Stimulated activated effector memory CD8-positive, alpha-beta T cell treated with anti-CD3 and anti-CD28 coated beads, Interleukin-12 subunit alpha, Interleukin-12 subunit beta, amount 100 ng/mL, for 72 hours (primary cell): ENCODE results near the gene RNF39.
A peak's percentile ranks its signal among the peaks of the same experiment; 100 is the strongest.
"Not testable (repeated sequence)": the region's sequence is repeated elsewhere in the genome, so short reads cannot be mapped to it uniquely, and the experiment has no call there.

ENCODE experiments used
- ATAC-seq: fragments of 150-1000 bp; cut with Tn5 transposase; 2 replicates; pipeline ENCODE4 v1.10.0; 2021
- DNase-seq, 2 donors: peaks; one replicate each; pipeline ENCODE4 v3.0.0; 2021 to 2022; ENCODE audit warnings: low spot score in 2 of 2
- H3K27ac Mint-ChIP-seq: one replicate; pipeline ENCODE4 v1.8.0; 2022; ENCODE audit warnings: mild to moderate bottlenecking, mixed read lengths
- H3K36me3 Mint-ChIP-seq: one replicate; pipeline ENCODE4 v1.8.0; 2022; ENCODE audit warnings: mild to moderate bottlenecking, mixed read lengths
- H3K4me1 Mint-ChIP-seq: one replicate; pipeline ENCODE4 v1.8.0; 2022; ENCODE audit warnings: mixed read lengths
- H3K4me3 Mint-ChIP-seq: one replicate; pipeline ENCODE4 v1.8.0; 2022; ENCODE audit warnings: mild to moderate bottlenecking, mixed read lengths
- H3K9me3 Mint-ChIP-seq: one replicate; pipeline ENCODE4 v1.8.0; 2022; ENCODE audit warnings: mixed read lengths

RNF39 gene

GRCh38 chr6:30075094-30075789 is at the start of gene RNF39:
Gene RNF39 (minus strand): TSS chr6:30075769. CDS start chr6:30075585, 184 bp downstream.
- DNase-seq, result peak in 1 of 2 donors; percentile 47
- H3K36me3 Mint-ChIP-seq, result peaks cover 2% of the 10 kb centered on the region
- peak within 1 kb of the TSS; percentile 57 for H3K4me3 Mint-ChIP-seq
- H3K9me3 Mint-ChIP-seq, result no peaks in the 10 kb centered on the region
- H3K4me1 Mint-ChIP-seq, result peaks cover 65% of the 10 kb centered on the region
- H3K27ac Mint-ChIP-seq, result no peak within 1 kb of the TSS
- no peak for ATAC-seq

GRCh38 chr6:30122515-30122914 is 46.9 kb upstream of the RNF39 start:
- Mint-ChIP-seq H3K27ac (no peak overlapping the region), H3K36me3 (no peaks in the 10 kb centered on the region), H3K9me3 (no peaks in the 10 kb centered on the region), H3K4me1 (peaks cover 6% of the 10 kb centered on the region), H3K4me3 (no peak overlapping the region)
- ATAC-seq (no peak), DNase-seq (no peak)

GRCh38 chr6:30121446-30122366 is 46.1 kb upstream of the RNF39 start:
- DNase-seq (no peak), ATAC-seq (no peak)
- Mint-ChIP-seq H3K4me1 (no peaks in the 10 kb centered on the region), H3K27ac (no peak overlapping the region), H3K4me3 (no peak overlapping the region), H3K36me3 (no peaks in the 10 kb centered on the region), H3K9me3 (no peaks in the 10 kb centered on the region)

GRCh38 chr6:30118691-30119090 is 43.1 kb upstream of the RNF39 start:
- ATAC-seq, H3K4me1 Mint-ChIP-seq, H3K36me3 Mint-ChIP-seq: not testable (repeated sequence)

GRCh38 chr6:30116724-30117123 is 41.2 kb upstream of the RNF39 start:
- no peak overlapping the region for H3K27ac Mint-ChIP-seq
- ATAC-seq, result no peak
- no peaks in the 10 kb centered on the region for H3K9me3 Mint-ChIP-seq
- no peaks in the 10 kb centered on the region for H3K36me3 Mint-ChIP-seq
- H3K4me3 Mint-ChIP-seq, result no peak overlapping the region
- H3K4me1 Mint-ChIP-seq, result peaks cover 14% of the 10 kb centered on the region
- no peak for DNase-seq

More at GRCh38 chr6:30118691-30119090, 43.1 kb upstream of the RNF39 start:
- not testable (repeated sequence) for H3K27ac Mint-ChIP-seq, H3K4me3 Mint-ChIP-seq, DNase-seq, H3K9me3 Mint-ChIP-seq

- Mint-ChIP-seq H3K4me1 (peaks cover 17% of the 10 kb centered on the region), H3K4me3 (no peak overlapping the region), H3K27ac (no peak overlapping the region), H3K36me3 (no peaks in the 10 kb centered on the region), H3K9me3 (no peaks in the 10 kb centered on the region)
- DNase-seq (no peak), ATAC-seq (no peak)
Observed at GRCh38 chr6:30113841-30114240, 38.3 kb upstream of the RNF39 start.

GRCh38 chr6:30113003-30113759 is 37.6 kb upstream of the RNF39 start, which contains the start of gene TRIM31:
Gene TRIM31 (minus strand): TSS chr6:30113090. CDS start chr6:30112805, 285 bp downstream.
- H3K9me3 Mint-ChIP-seq, result no peaks in the 10 kb centered on the region
- ATAC-seq, result peak; percentile 90
- no peak within 1 kb of the TSS for H3K4me3 Mint-ChIP-seq
- DNase-seq, result no peak
- peaks cover 19% of the 10 kb centered on the region for H3K4me1 Mint-ChIP-seq
- no peak within 1 kb of the TSS for H3K27ac Mint-ChIP-seq
- H3K36me3 Mint-ChIP-seq, result no peaks in the 10 kb centered on the region

- H3K4me1 Mint-ChIP-seq, result peaks cover 19% of the 10 kb centered on the region
- no peaks in the 10 kb centered on the region for H3K9me3 Mint-ChIP-seq
- no peak overlapping the region for H3K27ac Mint-ChIP-seq
- DNase-seq (no peak), ATAC-seq (no peak)
- H3K36me3 Mint-ChIP-seq, result no peaks in the 10 kb centered on the region
- no peak overlapping the region for H3K4me3 Mint-ChIP-seq
Observed at GRCh38 chr6:30112402-30112994, 36.9 kb upstream of the RNF39 start.

- Mint-ChIP-seq H3K4me3 (no peak overlapping the region), H3K9me3 (no peaks in the 10 kb centered on the region), H3K4me1 (peaks cover 19% of the 10 kb centered on the region), H3K36me3 (no peaks in the 10 kb centered on the region), H3K27ac (no peak overlapping the region)
- ATAC-seq, result no peak
- DNase-seq, result no peak
Observed at GRCh38 chr6:30111266-30111856, 35.8 kb upstream of the RNF39 start.

- H3K4me3 Mint-ChIP-seq, result no peak overlapping the region
Observed at GRCh38 chr6:30104661-30105060, 29.1 kb upstream of the RNF39 start.

GRCh38 chr6:30103872-30104179 is 28.3 kb upstream of the RNF39 start:
- no peaks in the 10 kb centered on the region for H3K36me3 Mint-ChIP-seq
- DNase-seq, result no peak
- ATAC-seq, result no peak
- H3K4me1 Mint-ChIP-seq, result peaks cover 36% of the 10 kb centered on the region
- peak overlapping the region; percentile 33 for H3K27ac Mint-ChIP-seq
- H3K9me3 Mint-ChIP-seq, result no peaks in the 10 kb centered on the region
- peak overlapping the region; percentile 70 for H3K4me3 Mint-ChIP-seq

More at GRCh38 chr6:30104661-30105060, 29.1 kb upstream of the RNF39 start:
- no peak for DNase-seq
- Mint-ChIP-seq H3K9me3 (no peaks in the 10 kb centered on the region), H3K4me1 (peaks cover 40% of the 10 kb centered on the region), H3K27ac (no peak overlapping the region), H3K36me3 (no peaks in the 10 kb centered on the region)
- no peak for ATAC-seq

GRCh38 chr6:30102970-30103871 is 27.7 kb upstream of the RNF39 start:
- H3K9me3 Mint-ChIP-seq, result no peaks in the 10 kb centered on the region
- DNase-seq (peak; percentile 74 to 88), ATAC-seq (peak; percentile 85)
- peak overlapping the region; percentile 70 for H3K4me3 Mint-ChIP-seq
- no peaks in the 10 kb centered on the region for H3K36me3 Mint-ChIP-seq
- peaks cover 35% of the 10 kb centered on the region for H3K4me1 Mint-ChIP-seq
- H3K27ac Mint-ChIP-seq, result peak overlapping the region; percentile 33

- H3K4me3 Mint-ChIP-seq, result peak overlapping the region; percentile 70
- no peaks in the 10 kb centered on the region for H3K9me3 Mint-ChIP-seq
- peaks cover 35% of the 10 kb centered on the region for H3K4me1 Mint-ChIP-seq
- H3K36me3 Mint-ChIP-seq, result no peaks in the 10 kb centered on the region
- no peak overlapping the region for H3K27ac Mint-ChIP-seq
- peak; percentile 34 for ATAC-seq
- DNase-seq, result no peak
Observed at GRCh38 chr6:30102414-30102969, 26.9 kb upstream of the RNF39 start.
